SU-DHL-6 (cell line): ENCODE results near the gene COL15A1.

Experiments
- H2AFZ ChIP-seq: fragments of 200-600 bp; sonication (generic); 2 replicates; pipeline ENCODE4 v1.6.1; 2014; ENCODE audit warnings: low read depth, mild to moderate bottlenecking, moderate library complexity, mixed read lengths, antibody characterized with exemption, low read length; ENCODE audit not compliant: severe bottlenecking
- H3F3A ChIP-seq: fragments of 200-600 bp; shearing (Covaris generic); 2 replicates; pipeline ENCODE4 v1.6.0; 2016; ENCODE audit warnings: antibody characterized with exemption, mild to moderate bottlenecking; ENCODE audit not compliant: insufficient read depth
- H3K27ac ChIP-seq: fragments of 200-600 bp; sonication (generic); 2 replicates; pipeline ENCODE4 v1.5.1; 2016; ENCODE audit warnings: low read depth, mild to moderate bottlenecking, low read length, moderate library complexity, mixed read lengths
- H3K27me3 ChIP-seq: fragments of 200-600 bp; sonication (generic), shearing (Covaris generic); 2 replicates; pipeline ENCODE4 v1.6.0; 2014; ENCODE audit warnings: mild to moderate bottlenecking, low read length
- H3K36me3 ChIP-seq: fragments of 200-600 bp; sonication (generic); 2 replicates; pipeline ENCODE4 v1.6.1; 2014; ENCODE audit warnings: mild to moderate bottlenecking, low read length, mixed read lengths
- H3K4me2 ChIP-seq: fragments of 300-600, 200-600 bp; shearing (Covaris generic), sonication (generic); 2 replicates; pipeline ENCODE4 v1.6.0; 2014; ENCODE audit warnings: low read length, low read depth, mild to moderate bottlenecking; ENCODE audit not compliant: poor library complexity, severe bottlenecking
- H3K4me3 ChIP-seq: fragments of 200-600 bp; sonication (generic); 2 replicates; pipeline ENCODE4 v1.5.1; 2014; ENCODE audit warnings: antibody characterized with exemption, low read length, mild to moderate bottlenecking, mixed read lengths; ENCODE audit not compliant: insufficient read depth, poor library complexity, severe bottlenecking
- H3K79me2 ChIP-seq: fragments of 200-600 bp; sonication (generic); 2 replicates; pipeline ENCODE4 v1.6.1; 2014; ENCODE audit warnings: mild to moderate bottlenecking, low read length, moderate library complexity; ENCODE audit not compliant: insufficient read depth
- H3K9ac ChIP-seq: fragments of 200-600 bp; sonication (generic); 2 replicates; pipeline ENCODE4 v1.7.0; 2014; ENCODE audit warnings: mild to moderate bottlenecking, low read length
- H3K9me2 ChIP-seq: fragments of 200-600 bp; sonication (generic); replicated peaks from 2 replicates; pipeline ENCODE4 v1.6.1; 2014; ENCODE audit warnings: low read length; ENCODE audit not compliant: insufficient read depth
- H3K9me3 ChIP-seq: fragments of 200-600 bp; sonication (generic); 2 replicates; pipeline ENCODE4 v1.6.1; 2014; ENCODE audit warnings: low read length, mixed read lengths; ENCODE audit not compliant: insufficient read depth
- H4K20me1 ChIP-seq: fragments of 200-600 bp; sonication (generic); 2 replicates; pipeline ENCODE4 v1.6.1; 2014; ENCODE audit warnings: low read depth, mild to moderate bottlenecking, antibody characterized with exemption, low read length, moderate library complexity, mixed read lengths
- CTCF ChIP-seq: fragments of 200-600 bp; sonication (generic); IDR thresholded peaks from one replicate; pipeline ENCODE4 v1.5.1; 2017; ENCODE audit warnings: antibody characterized with exemption, mild to moderate bottlenecking, low read length, moderate library complexity; ENCODE audit not compliant: insufficient read depth, poor library complexity, severe bottlenecking
- EZH2phosphoT487 ChIP-seq: fragments of 200-600 bp; sonication (generic), shearing (Covaris generic); conservative IDR thresholded peaks from 2 replicates; pipeline ENCODE4 v1.6.1; 2018; ENCODE audit warnings: mild to moderate bottlenecking, antibody characterized with exemption, low read length, moderate library complexity, mixed read lengths

COL15A1 gene

GRCh38 chr9:98962861-98963260 lies 19.2 kb downstream of the COL15A1 start:
- Histone ChIP-seq H2AFZ (no peak overlapping the region), H3K79me2 (no peaks in the 10 kb centered on the region), H3K9ac (no peak overlapping the region), H3F3A (no peaks in the 10 kb centered on the region), H3K27ac (no peak overlapping the region), H4K20me1 (no peaks in the 10 kb centered on the region), H3K36me3 (no peaks in the 10 kb centered on the region), H3K4me2 (no peak overlapping the region), H3K4me3 (no peak overlapping the region), H3K27me3 (no peaks in the 10 kb centered on the region), H3K9me2 (no peaks in the 10 kb centered on the region), H3K9me3 (no peaks in the 10 kb centered on the region)
- TF ChIP-seq EZH2phosphoT487 (no peak), CTCF (no peak)

DNA sequence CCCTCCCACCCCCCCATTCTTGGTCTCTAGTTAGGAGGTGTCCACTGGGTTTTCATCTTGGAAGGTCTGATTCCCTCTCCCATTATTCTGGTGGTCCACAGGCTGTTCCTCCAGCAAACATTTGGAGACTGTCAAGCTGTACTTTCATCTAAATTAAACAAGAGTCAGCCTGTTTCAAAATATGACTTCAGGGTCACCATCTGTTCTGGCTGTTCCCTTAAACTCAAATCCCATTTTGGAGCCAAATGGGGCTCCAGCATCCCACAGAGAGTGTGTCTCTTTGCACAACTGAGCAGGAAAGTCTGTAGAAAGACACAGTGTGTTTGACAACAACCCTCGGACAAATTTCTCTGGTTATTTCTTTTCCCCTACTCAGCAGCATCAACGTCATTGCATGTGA lies 20.5 kb downstream of the COL15A1 start:
- TF ChIP-seq EZH2phosphoT487 (no peak), CTCF (no peak)
- H3K36me3 ChIP-seq: no peaks in the 10 kb centered on the region
- no peak overlapping the region for H3K27ac ChIP-seq

GRCh38 chr9:98964911-98965336 lies 21.2 kb downstream of the COL15A1 start:
- H2AFZ ChIP-seq: no peak overlapping the region
- TF ChIP-seq EZH2phosphoT487 (no peak), CTCF (no peak)
- no peak overlapping the region for H3K4me2 ChIP-seq
- no peaks in the 10 kb centered on the region for H3K27me3 ChIP-seq
- no peaks in the 10 kb centered on the region for H3K9me2 ChIP-seq
- no peaks in the 10 kb centered on the region for H3K36me3 ChIP-seq
- no peaks in the 10 kb centered on the region for H3K79me2 ChIP-seq
- H3K9ac ChIP-seq: no peak overlapping the region
- H3F3A ChIP-seq: no peaks in the 10 kb centered on the region
- H3K4me3 ChIP-seq: no peak overlapping the region
- H3K27ac ChIP-seq: no peak overlapping the region
- H4K20me1 ChIP-seq: no peaks in the 10 kb centered on the region
- no peaks in the 10 kb centered on the region for H3K9me3 ChIP-seq

More for the DNA sequence above, 20.5 kb downstream of the COL15A1 start:
- no peak overlapping the region for H3K9ac ChIP-seq
- H2AFZ ChIP-seq: no peak overlapping the region
- H3K79me2 ChIP-seq: no peaks in the 10 kb centered on the region
- H3K4me2 ChIP-seq: no peak overlapping the region
- no peaks in the 10 kb centered on the region for H4K20me1 ChIP-seq
- no peaks in the 10 kb centered on the region for H3K27me3 ChIP-seq
- H3K9me2 ChIP-seq: no peaks in the 10 kb centered on the region
- no peaks in the 10 kb centered on the region for H3F3A ChIP-seq
- no peak overlapping the region for H3K4me3 ChIP-seq
- no peaks in the 10 kb centered on the region for H3K9me3 ChIP-seq

DNA sequence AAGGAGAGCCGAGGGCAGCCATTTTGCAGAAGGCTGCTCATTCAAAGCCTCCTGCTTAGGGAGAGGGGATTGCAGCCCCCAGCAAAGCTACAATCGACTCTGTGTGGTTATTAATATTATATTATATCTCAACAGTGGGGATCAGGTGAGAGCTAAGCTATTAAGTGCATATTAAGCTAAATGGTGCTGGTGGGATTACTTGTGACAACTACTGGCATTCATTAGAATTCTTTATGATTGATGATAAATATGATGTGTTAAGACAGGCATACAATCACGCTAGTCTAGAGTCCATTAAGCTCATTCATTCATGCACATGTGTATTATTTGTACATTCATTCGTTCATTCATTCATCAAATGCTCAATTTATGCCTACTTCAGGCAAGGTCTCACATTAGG lies 23.0 kb downstream of the COL15A1 start:
- no peak overlapping the region for H3K27ac ChIP-seq
- no peaks in the 10 kb centered on the region for H3F3A ChIP-seq
- no peaks in the 10 kb centered on the region for H3K27me3 ChIP-seq
- H3K9me3 ChIP-seq: no peaks in the 10 kb centered on the region
- H3K79me2 ChIP-seq: no peaks in the 10 kb centered on the region
- no peak overlapping the region for H3K9ac ChIP-seq
- H3K36me3 ChIP-seq: no peaks in the 10 kb centered on the region
- H3K4me2 ChIP-seq: no peak overlapping the region
- H2AFZ ChIP-seq: no peak overlapping the region
- no peaks in the 10 kb centered on the region for H3K9me2 ChIP-seq
- no peak for TF ChIP-seq EZH2phosphoT487
- TF ChIP-seq CTCF: no peak
- no peak overlapping the region for H3K4me3 ChIP-seq
- H4K20me1 ChIP-seq: no peaks in the 10 kb centered on the region
